Thymus (tissue), 11 donors: Measurements from ENCODE around the gene FN1. TPM values are rescaled to one million over a fixed set of nuclear protein-coding genes. Genes with fewer than 3 reads are reported as not detected.

Source experiments
- DNase-seq, 9 donors: peaks; one replicate each; pipeline ENCODE4 v3.0.0-alpha.2; 2013; ENCODE audit warnings: low spot score in 9 of 9, low read depth in 6 of 9, missing footprints in 1 of 9
- H3K27ac ChIP-seq, 2 donors: one replicate each; pipeline ENCODE4 v1.5.1; 2013; ENCODE audit warnings: control low read depth in 1 of 2, low read depth in 1 of 2, low read length in 1 of 2, mild to moderate bottlenecking in 1 of 2, moderate library complexity in 1 of 2
- H3K27me3 ChIP-seq, 2 donors: one replicate each; pipeline ENCODE4 v1.5.1; 2013; ENCODE audit warnings: low read length in 1 of 2; ENCODE audit not compliant: control insufficient read depth in 2 of 2, insufficient read depth in 1 of 2
- H3K36me3 ChIP-seq, 2 donors: one replicate each; pipeline ENCODE4 v1.5.1; 2013; ENCODE audit warnings: low read length in 1 of 2, mild to moderate bottlenecking in 1 of 2, moderate library complexity in 1 of 2; ENCODE audit not compliant: control insufficient read depth in 2 of 2, insufficient read depth in 2 of 2
- H3K4me1 ChIP-seq, 2 donors: one replicate each; pipeline ENCODE4 v1.5.1; 2013; ENCODE audit warnings: low read length in 2 of 2; ENCODE audit not compliant: control insufficient read depth in 2 of 2, insufficient read depth in 2 of 2
- H3K4me3 ChIP-seq, 2 donors: one replicate each; pipeline ENCODE4 v1.5.1; 2013; ENCODE audit warnings: low read length in 2 of 2, control low read depth in 1 of 2, mild to moderate bottlenecking in 1 of 2
- H3K9me3 ChIP-seq, 2 donors: one replicate each; pipeline ENCODE4 v1.5.1; 2013; ENCODE audit warnings: low read length in 1 of 2, mild to moderate bottlenecking in 1 of 2; ENCODE audit not compliant: control insufficient read depth in 2 of 2, insufficient read depth in 1 of 2
- WGBS: extraction: QIAGEN DNeasy Blood & Tissue Kit; methylation state at CpG from one replicate; pipeline ENCODE4 v1.1.7; 2013; 5-methylcytosine and 5-hydroxymethylcytosine counted together
- polyA plus RNA-seq: library from polyadenylated mRNA; stranded (reverse); fragments of 200-250 nt; gene quantifications from one replicate; pipeline ENCODE4 v1.2.3, GENCODE V29; 2013
- total RNA-seq: library from RNA; stranded (reverse); fragments of 120-200 nt; gene quantifications from one replicate; pipeline ENCODE4 v1.2.4, GENCODE V29; 2013
- donor health status: healthy.

The FN1 gene
- total and polyA plus RNA-seq, 2 donors = 222 to 439 TPM

GRCh38 chr2:215436705-215437565, 1.1 kb upstream of the FN1 start:
- H3K27me3 ChIP-seq = peaks cover 33 to 61% of the 10 kb centered on the region in 2 donors

GRCh38 chr2:215435280-215435869, 493 bp downstream of the FN1 start:
- H3K9me3 ChIP-seq = no peaks in the 10 kb centered on the region
- H3K27ac ChIP-seq = peak overlapping the region in 1 of 2 donors; percentile 12
- H3K4me3 ChIP-seq = peak overlapping the region; percentile 47 to 50
- H3K4me1 ChIP-seq = peaks cover 0 to 16% of the 10 kb centered on the region in 2 donors
- 6% methylated on average over 31 of the region's 31 CpGs for WGBS
- peak in 4 of 9 donors; percentile 1 to 45 (median 12) for DNase-seq
- peaks cover 33 to 61% of the 10 kb centered on the region in 2 donors for H3K27me3 ChIP-seq
- no peaks in the 10 kb centered on the region for H3K36me3 ChIP-seq

More at GRCh38 chr2:215436705-215437565, 1.1 kb upstream of the FN1 start:
- Histone ChIP-seq H3K4me1 (peaks cover 0 to 16% of the 10 kb centered on the region in 2 donors), H3K27ac (peak overlapping the region; percentile 64 to 73), H3K4me3 (peak overlapping the region; percentile 40 to 50), H3K36me3 (no peaks in the 10 kb centered on the region), H3K9me3 (no peaks in the 10 kb centered on the region)
- peak in 1 of 9 donors; percentile 2 for DNase-seq
- WGBS = 10% methylated on average over 22 of the region's 22 CpGs

- Histone ChIP-seq H3K27me3 (peaks cover 33 to 61% of the 10 kb centered on the region in 2 donors), H3K27ac (no peak overlapping the region), H3K4me3 (peak overlapping the region; percentile 47 to 50), H3K4me1 (peaks cover 0 to 16% of the 10 kb centered on the region in 2 donors), H3K9me3 (no peaks in the 10 kb centered on the region), H3K36me3 (no peaks in the 10 kb centered on the region)
- no peak for DNase-seq
- WGBS = 65% methylated on average over 10 of the region's 10 CpGs
Measured at GRCh38 chr2:215434447-215435279, 1.2 kb downstream of the FN1 start.

- no peak overlapping the region for H3K4me3 ChIP-seq
- no peaks in the 10 kb centered on the region for H3K36me3 ChIP-seq
Measured at GRCh38 chr2:215432759-215433594, 2.9 kb downstream of the FN1 start.

GRCh38 chr2:215431778-215432758, 3.8 kb downstream of the FN1 start:
- Histone ChIP-seq H3K36me3 (no peaks in the 10 kb centered on the region), H3K9me3 (no peaks in the 10 kb centered on the region), H3K4me1 (peaks cover 0 to 16% of the 10 kb centered on the region in 2 donors), H3K27me3 (peaks cover 21 to 35% of the 10 kb centered on the region in 2 donors), H3K27ac (no peak overlapping the region), H3K4me3 (no peak overlapping the region)
- DNase-seq = no peak
- 95% methylated on average over 7 of the region's 7 CpGs for WGBS

More at GRCh38 chr2:215432759-215433594, 2.9 kb downstream of the FN1 start:
- Histone ChIP-seq H3K9me3 (no peaks in the 10 kb centered on the region), H3K4me1 (peaks cover 0 to 16% of the 10 kb centered on the region in 2 donors), H3K27ac (no peak overlapping the region), H3K27me3 (peaks cover 28 to 45% of the 10 kb centered on the region in 2 donors)
- DNase-seq = no peak
- 83% methylated on average over 8 of the region's 8 CpGs for WGBS

GRCh38 chr2:215431290-215431689, 4.6 kb downstream of the FN1 start:
- DNase-seq = no peak
- Histone ChIP-seq H3K4me1 (peaks cover 0 to 10% of the 10 kb centered on the region in 2 donors), H3K27me3 (peaks cover 13 to 28% of the 10 kb centered on the region in 2 donors), H3K4me3 (no peak overlapping the region), H3K9me3 (no peaks in the 10 kb centered on the region), H3K27ac (no peak overlapping the region), H3K36me3 (no peaks in the 10 kb centered on the region)
- WGBS = 49% methylated on average over 2 of the region's 2 CpGs

GRCh38 chr2:215430528-215431187, 5.2 kb downstream of the FN1 start:
- H3K4me3 ChIP-seq = no peak overlapping the region
- no peak overlapping the region for H3K27ac ChIP-seq
- 83% methylated on average over 6 of the region's 6 CpGs for WGBS
- peaks cover 0 to 5% of the 10 kb centered on the region in 2 donors for H3K4me1 ChIP-seq
- H3K27me3 ChIP-seq = peaks cover 8 to 21% of the 10 kb centered on the region in 2 donors
- H3K36me3 ChIP-seq = no peaks in the 10 kb centered on the region
- no peaks in the 10 kb centered on the region for H3K9me3 ChIP-seq
- DNase-seq = no peak
